ENCODE measurements around the gene EIF4E1B. TPM values are rescaled to one million over a fixed set of nuclear protein-coding genes. Genes with fewer than 3 reads are reported as not detected.
"Not testable (repeated sequence)": the region's sequence is repeated elsewhere in the genome, so short reads cannot be mapped to it uniquely, and the experiment has no call there.

Gene EIF4E1B
- total RNA-seq, 1 experiment from 2014 or later, result not detected

GRCh38 chr5:176588297-176588696 lies 42.2 kb upstream of the EIF4E1B start:
- CTCF ChIA-PET, result no interaction called here
- peaks cover 5% of the 10 kb centered on the region for H3K9me3 Mint-ChIP-seq (ENCODE audit: low read depth, unreplicated experiment)
- H3K4me1 Mint-ChIP-seq (ENCODE audit: low read depth, unreplicated experiment), result no peaks in the 10 kb centered on the region
- TF ChIP-seq, protein P1, sequence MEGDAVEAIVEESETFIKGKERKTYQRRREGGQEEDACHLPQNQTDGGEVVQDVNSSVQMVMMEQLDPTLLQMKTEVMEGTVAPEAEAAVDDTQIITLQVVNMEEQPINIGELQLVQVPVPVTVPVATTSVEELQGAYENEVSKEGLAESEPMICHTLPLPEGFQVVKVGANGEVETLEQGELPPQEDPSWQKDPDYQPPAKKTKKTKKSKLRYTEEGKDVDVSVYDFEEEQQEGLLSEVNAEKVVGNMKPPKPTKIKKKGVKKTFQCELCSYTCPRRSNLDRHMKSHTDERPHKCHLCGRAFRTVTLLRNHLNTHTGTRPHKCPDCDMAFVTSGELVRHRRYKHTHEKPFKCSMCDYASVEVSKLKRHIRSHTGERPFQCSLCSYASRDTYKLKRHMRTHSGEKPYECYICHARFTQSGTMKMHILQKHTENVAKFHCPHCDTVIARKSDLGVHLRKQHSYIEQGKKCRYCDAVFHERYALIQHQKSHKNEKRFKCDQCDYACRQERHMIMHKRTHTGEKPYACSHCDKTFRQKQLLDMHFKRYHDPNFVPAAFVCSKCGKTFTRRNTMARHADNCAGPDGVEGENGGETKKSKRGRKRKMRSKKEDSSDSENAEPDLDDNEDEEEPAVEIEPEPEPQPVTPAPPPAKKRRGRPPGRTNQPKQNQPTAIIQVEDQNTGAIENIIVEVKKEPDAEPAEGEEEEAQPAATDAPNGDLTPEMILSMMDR (IDR thresholded peaks at IDR 0.05; ENCODE audit: unreplicated experiment), result no peak
- no peaks in the 10 kb centered on the region for H3K36me3 Mint-ChIP-seq (ENCODE audit: insufficient read depth, unreplicated experiment)
- DNase-seq, result no peak
- no peak overlapping the region for H3K27ac Mint-ChIP-seq (ENCODE audit: unreplicated experiment)
- no peaks in the 10 kb centered on the region for H3K27me3 Mint-ChIP-seq (ENCODE audit: unreplicated experiment)
- intact Hi-C loops (cut with micrococcal nuclease; ENCODE audit: unreplicated experiment), result no loop called here
- H3K4me3 Mint-ChIP-seq (ENCODE audit: low read depth, unreplicated experiment), result no peak overlapping the region
- no TSS peak for BruUV-seq (replicated peaks)

DNA sequence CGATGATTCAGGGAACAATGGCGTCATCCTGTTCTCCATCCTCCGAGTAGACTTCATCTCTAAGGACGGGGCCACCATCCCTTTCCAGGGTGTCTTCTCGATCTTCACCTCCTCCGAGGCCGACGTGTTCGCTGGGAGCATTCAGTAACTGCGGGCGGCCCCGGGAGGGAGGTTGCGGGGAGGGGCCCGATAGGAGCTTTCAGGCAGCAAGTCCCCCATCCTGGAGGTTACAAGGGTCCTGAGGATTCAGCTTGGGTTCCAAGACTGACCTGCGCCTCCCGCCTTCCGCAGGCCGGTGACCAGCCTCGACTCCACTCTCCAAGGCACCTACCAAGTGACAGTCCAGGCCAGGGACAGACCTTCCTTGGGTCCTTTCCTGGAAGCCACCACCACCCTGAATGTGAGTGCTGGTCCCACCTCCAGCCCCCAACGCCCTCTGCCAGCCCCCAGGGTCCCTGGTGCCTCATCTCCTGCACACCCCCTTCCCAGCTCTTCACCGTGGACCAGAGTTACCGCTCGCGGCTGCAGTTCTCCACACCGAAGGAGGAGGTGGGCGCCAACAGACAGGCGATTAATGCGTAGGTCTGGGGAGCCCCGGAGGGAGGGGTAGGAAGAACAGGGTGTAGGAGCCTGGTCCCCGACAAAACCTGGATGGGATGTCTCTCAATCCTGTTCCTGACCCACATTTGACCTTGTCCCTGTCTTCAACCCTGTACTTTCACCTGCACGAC lies 41.3 kb upstream of the EIF4E1B start:
- intact Hi-C loops (cut with micrococcal nuclease; ENCODE audit: unreplicated experiment), result no loop called here
- Mint-ChIP-seq H3K9me3 (ENCODE audit: low read depth, unreplicated experiment) (peaks cover 5% of the 10 kb centered on the region), H3K27ac (ENCODE audit: unreplicated experiment) (no peak overlapping the region), H3K36me3 (ENCODE audit: insufficient read depth, unreplicated experiment) (no peaks in the 10 kb centered on the region), H3K4me3 (ENCODE audit: low read depth, unreplicated experiment) (no peak overlapping the region), H3K4me1 (ENCODE audit: low read depth, unreplicated experiment) (no peaks in the 10 kb centered on the region), H3K27me3 (ENCODE audit: unreplicated experiment) (no peaks in the 10 kb centered on the region)
- TF ChIP-seq, protein P1 (IDR thresholded peaks at IDR 0.05; ENCODE audit: unreplicated experiment), result no peak
- CTCF ChIA-PET, result interaction anchor here (0.6 kb wide), 1 partner anchor 192 kb away, joined by 4 read pairs; no protein-coding TSS in a partner anchor
- DNase-seq, result no peak
- no TSS peak for BruUV-seq (replicated peaks)

- BruUV-seq (replicated peaks), result no TSS peak
- DNase-seq, result no peak
- H3K27me3 Mint-ChIP-seq (ENCODE audit: unreplicated experiment), result no peaks in the 10 kb centered on the region
- no peaks in the 10 kb centered on the region for H3K4me1 Mint-ChIP-seq (ENCODE audit: low read depth, unreplicated experiment)
- CTCF ChIA-PET, result interaction anchor here (0.6 kb wide), 1 partner anchor 191 kb away, joined by 4 read pairs; no protein-coding TSS in a partner anchor
- no peak overlapping the region for H3K4me3 Mint-ChIP-seq (ENCODE audit: low read depth, unreplicated experiment)
- intact Hi-C loops (cut with micrococcal nuclease; ENCODE audit: unreplicated experiment), result no loop called here
- H3K27ac Mint-ChIP-seq (ENCODE audit: unreplicated experiment), result no peak overlapping the region
- no peaks in the 10 kb centered on the region for H3K36me3 Mint-ChIP-seq (ENCODE audit: insufficient read depth, unreplicated experiment)
- peaks cover 5% of the 10 kb centered on the region for H3K9me3 Mint-ChIP-seq (ENCODE audit: low read depth, unreplicated experiment)
- TF ChIP-seq, protein P1 (IDR thresholded peaks at IDR 0.05; ENCODE audit: unreplicated experiment), result no peak
These were observed 40.3 kb upstream of the EIF4E1B start for GRCh38 chr5:176590035-176590717.

- intact Hi-C loops (cut with micrococcal nuclease; ENCODE audit: unreplicated experiment); H3K9me3 Mint-ChIP-seq (ENCODE audit: low read depth, unreplicated experiment); H3K4me1 Mint-ChIP-seq (ENCODE audit: low read depth, unreplicated experiment); H3K27ac Mint-ChIP-seq (ENCODE audit: unreplicated experiment); H3K27me3 Mint-ChIP-seq (ENCODE audit: unreplicated experiment); H3K4me3 Mint-ChIP-seq (ENCODE audit: low read depth, unreplicated experiment); H3K36me3 Mint-ChIP-seq (ENCODE audit: insufficient read depth, unreplicated experiment); DNase-seq; BruUV-seq (replicated peaks); CTCF ChIA-PET: not testable (repeated sequence)
These were observed 38.8 kb upstream of the EIF4E1B start for GRCh38 chr5:176591667-176592066.

GRCh38 chr5:176592573-176592972 lies 37.9 kb upstream of the EIF4E1B start:
- no peak for DNase-seq

More at GRCh38 chr5:176592573-176592972, 37.9 kb upstream of the EIF4E1B start:
- TF ChIP-seq, protein P1 (IDR thresholded peaks at IDR 0.05; ENCODE audit: unreplicated experiment), result no peak
- Mint-ChIP-seq H3K4me1 (ENCODE audit: low read depth, unreplicated experiment) (no peaks in the 10 kb centered on the region), H3K36me3 (ENCODE audit: insufficient read depth, unreplicated experiment) (no peaks in the 10 kb centered on the region), H3K4me3 (ENCODE audit: low read depth, unreplicated experiment) (no peak overlapping the region), H3K9me3 (ENCODE audit: low read depth, unreplicated experiment) (peaks cover 5% of the 10 kb centered on the region), H3K27ac (ENCODE audit: unreplicated experiment) (no peak overlapping the region), H3K27me3 (ENCODE audit: unreplicated experiment) (no peaks in the 10 kb centered on the region)
- intact Hi-C loops (cut with micrococcal nuclease; ENCODE audit: unreplicated experiment), result no loop called here
- CTCF ChIA-PET, result no interaction called here
- BruUV-seq (replicated peaks), result no TSS peak
